ACC112 (cell line): Measurements from ENCODE around the gene OR13A1.
"Not testable (repeated sequence)": the region's sequence is repeated elsewhere in the genome, so short reads cannot be mapped to it uniquely, and the experiment has no call there.

Experiments
- H2AFZ ChIP-seq: fragments of 200-600 bp; sonication (generic); one replicate; pipeline ENCODE4 v1.6.0; 2017; ENCODE audit warnings: antibody characterized with exemption, low read length; ENCODE audit not compliant: unreplicated experiment
- H3K27ac ChIP-seq: fragments of 200-600 bp; sonication (generic); 2 replicates; pipeline ENCODE4 v1.5.1; 2014; ENCODE audit warnings: low read depth, mild to moderate bottlenecking, antibody characterized with exemption, low read length, moderate library complexity
- H3K27me3 ChIP-seq: fragments of 200-600 bp; sonication (generic); 2 replicates; pipeline ENCODE4 v1.6.1; 2014; ENCODE audit warnings: mild to moderate bottlenecking, antibody characterized with exemption, low read length, moderate library complexity, mixed read lengths; ENCODE audit not compliant: insufficient read depth
- H3K36me3 ChIP-seq: fragments of 200-600 bp; sonication (generic); 2 replicates; pipeline ENCODE4 v1.6.1; 2016; ENCODE audit warnings: mild to moderate bottlenecking, antibody characterized with exemption, low read length, moderate library complexity, mixed read lengths; ENCODE audit not compliant: insufficient read depth
- H3K4me1 ChIP-seq: fragments of 200-600 bp; sonication (generic); one replicate; pipeline ENCODE4 v1.6.1; 2016; ENCODE audit warnings: low read length, mixed read lengths; ENCODE audit not compliant: insufficient read depth, unreplicated experiment, control insufficient read depth
- H3K4me3 ChIP-seq: fragments of 200-600 bp; sonication (generic); 2 replicates; pipeline ENCODE4 v1.5.1; 2014; ENCODE audit warnings: mild to moderate bottlenecking, low read depth, low read length
- H3K79me2 ChIP-seq: fragments of 200-600 bp; sonication (generic); one replicate; pipeline ENCODE4 v1.6.0; 2016; ENCODE audit warnings: low read length; ENCODE audit not compliant: control insufficient read depth, unreplicated experiment, insufficient read depth

Gene OR13A1

GRCh38 chr10:45282061-45282460 is 33.3 kb downstream of the OR13A1 start:
- Histone ChIP-seq H3K79me2 (no peaks in the 10 kb centered on the region), H2AFZ (no peak overlapping the region), H3K4me1 (no peaks in the 10 kb centered on the region), H3K27ac (no peak overlapping the region), H3K36me3 (no peaks in the 10 kb centered on the region), H3K27me3 (peaks cover 85% of the 10 kb centered on the region), H3K4me3 (no peak overlapping the region)

GRCh38 chr10:45280113-45280760 is 35.2 kb downstream of the OR13A1 start:
- no peaks in the 10 kb centered on the region for H3K79me2 ChIP-seq
- H3K27me3 ChIP-seq: peaks cover 77% of the 10 kb centered on the region
- H2AFZ ChIP-seq: no peak overlapping the region
- H3K36me3 ChIP-seq: no peaks in the 10 kb centered on the region
- H3K4me1 ChIP-seq: no peaks in the 10 kb centered on the region
- no peak overlapping the region for H3K27ac ChIP-seq
- no peak overlapping the region for H3K4me3 ChIP-seq

GRCh38 chr10:45279682-45280081 is 35.7 kb downstream of the OR13A1 start:
- Histone ChIP-seq H2AFZ (no peak overlapping the region), H3K4me1 (no peaks in the 10 kb centered on the region)

GRCh38 chr10:45278860-45279498 is 36.4 kb downstream of the OR13A1 start:
- Histone ChIP-seq H3K27me3 (peaks cover 71% of the 10 kb centered on the region), H3K4me3 (no peak overlapping the region), H3K79me2 (no peaks in the 10 kb centered on the region), H3K27ac (no peak overlapping the region), H3K36me3 (no peaks in the 10 kb centered on the region), H3K4me1 (no peaks in the 10 kb centered on the region), H2AFZ (no peak overlapping the region)

More at GRCh38 chr10:45279682-45280081, 35.7 kb downstream of the OR13A1 start:
- Histone ChIP-seq H3K27ac (no peak overlapping the region), H3K79me2 (no peaks in the 10 kb centered on the region), H3K36me3 (no peaks in the 10 kb centered on the region), H3K4me3 (no peak overlapping the region), H3K27me3 (peaks cover 74% of the 10 kb centered on the region)

- H3K4me1 ChIP-seq, H3K4me3 ChIP-seq, H3K79me2 ChIP-seq, H3K27ac ChIP-seq, H2AFZ ChIP-seq, H3K36me3 ChIP-seq: not testable (repeated sequence)
- H3K27me3 ChIP-seq: peaks cover 63% of the 10 kb centered on the region
Observed at GRCh38 chr10:45276146-45276545, 39.3 kb downstream of the OR13A1 start.

GRCh38 chr10:45274364-45274763 is 41.0 kb downstream of the OR13A1 start:
- Histone ChIP-seq H3K27ac (no peak overlapping the region), H3K4me3 (no peak overlapping the region), H3K36me3 (no peaks in the 10 kb centered on the region), H3K79me2 (no peaks in the 10 kb centered on the region), H2AFZ (no peak overlapping the region), H3K27me3 (peaks cover 45% of the 10 kb centered on the region), H3K4me1 (no peaks in the 10 kb centered on the region)

GRCh38 chr10:45267777-45268176 is 47.6 kb downstream of the OR13A1 start:
- not testable (repeated sequence) for H2AFZ ChIP-seq, H3K27ac ChIP-seq, H3K4me3 ChIP-seq, H3K79me2 ChIP-seq, H3K4me1 ChIP-seq, H3K36me3 ChIP-seq
- peaks cover 54% of the 10 kb centered on the region for H3K27me3 ChIP-seq

GRCh38 chr10:45265996-45266395 is 49.4 kb downstream of the OR13A1 start:
- no peaks in the 10 kb centered on the region for H3K36me3 ChIP-seq
- H3K27ac ChIP-seq: no peak overlapping the region
- H2AFZ ChIP-seq: no peak overlapping the region
- H3K4me1 ChIP-seq: no peaks in the 10 kb centered on the region
- no peaks in the 10 kb centered on the region for H3K79me2 ChIP-seq
- H3K27me3 ChIP-seq: peaks cover 60% of the 10 kb centered on the region
- no peak overlapping the region for H3K4me3 ChIP-seq

- no peak overlapping the region for H3K27ac ChIP-seq
- no peak overlapping the region for H2AFZ ChIP-seq
Observed at GRCh38 chr10:45261946-45262345, 53.5 kb downstream of the OR13A1 start.

GRCh38 chr10:45261243-45261775 is 54.1 kb downstream of the OR13A1 start:
- Histone ChIP-seq H3K27ac (no peak overlapping the region), H3K4me1 (no peaks in the 10 kb centered on the region), H3K79me2 (no peaks in the 10 kb centered on the region), H3K36me3 (no peaks in the 10 kb centered on the region), H3K27me3 (peaks cover 49% of the 10 kb centered on the region), H2AFZ (no peak overlapping the region), H3K4me3 (no peak overlapping the region)

More at GRCh38 chr10:45261946-45262345, 53.5 kb downstream of the OR13A1 start:
- Histone ChIP-seq H3K36me3 (no peaks in the 10 kb centered on the region), H3K4me1 (no peaks in the 10 kb centered on the region), H3K79me2 (no peaks in the 10 kb centered on the region), H3K4me3 (no peak overlapping the region), H3K27me3 (peaks cover 52% of the 10 kb centered on the region)

- H3K27ac ChIP-seq, H3K36me3 ChIP-seq, H3K4me3 ChIP-seq: not testable (repeated sequence)
Observed at GRCh38 chr10:45260635-45261034, 54.8 kb downstream of the OR13A1 start.

More at GRCh38 chr10:45260635-45261034, 54.8 kb downstream of the OR13A1 start:
- H3K4me1 ChIP-seq, H2AFZ ChIP-seq, H3K79me2 ChIP-seq: not testable (repeated sequence)
- peaks cover 44% of the 10 kb centered on the region for H3K27me3 ChIP-seq
